ENCODE data around the gene TNFSF9.

Gene TNFSF9

GRCh38 chr19:6518145-6518911 is 12.5 kb upstream of the TNFSF9 start:
- TF ChIP-seq CTCF (IDR thresholded peaks at IDR 0.05; ENCODE audit: low read depth, low read length, missing control alignments): no peak

GRCh38 chr19:6519289-6519688 is 11.5 kb upstream of the TNFSF9 start:
- TF ChIP-seq CTCF (IDR thresholded peaks at IDR 0.05; ENCODE audit: low read depth, low read length, missing control alignments): no peak
- DNase-seq (ENCODE audit: low read depth): no peak
- H3K4me3 ChIP-seq (ENCODE audit: low read depth, low read length): no peak overlapping the region

More at GRCh38 chr19:6518145-6518911, 12.5 kb upstream of the TNFSF9 start:
- DNase-seq (ENCODE audit: low read depth): peak; percentile 71
- peak overlapping the region; percentile 76 for H3K4me3 ChIP-seq (ENCODE audit: low read depth, low read length)

- no peak for TF ChIP-seq CTCF (IDR thresholded peaks at IDR 0.05; ENCODE audit: low read depth, low read length, missing control alignments)
- peak; percentile 90 for DNase-seq (ENCODE audit: low read depth)
- H3K4me3 ChIP-seq (ENCODE audit: low read depth, low read length): peak overlapping the region; percentile 28
Observed at GRCh38 chr19:6521718-6522646, 8.8 kb upstream of the TNFSF9 start.

- TF ChIP-seq CTCF (IDR thresholded peaks at IDR 0.05; ENCODE audit: low read depth, low read length, missing control alignments): no peak
- DNase-seq (ENCODE audit: low read depth): no peak
- H3K4me3 ChIP-seq (ENCODE audit: low read depth, low read length): peak overlapping the region; percentile 28; the same call in 1 of the 2 replicates
Observed at GRCh38 chr19:6522712-6523111, 8.1 kb upstream of the TNFSF9 start.

GRCh38 chr19:6524311-6524710 is 6.5 kb upstream of the TNFSF9 start:
- no peak overlapping the region for H3K4me3 ChIP-seq (ENCODE audit: low read depth, low read length)
- no peak for DNase-seq (ENCODE audit: low read depth)
- no peak for TF ChIP-seq CTCF (IDR thresholded peaks at IDR 0.05; ENCODE audit: low read depth, low read length, missing control alignments)

- no peak for TF ChIP-seq CTCF (IDR thresholded peaks at IDR 0.05; ENCODE audit: low read depth, low read length, missing control alignments)
- peak; percentile 86 for DNase-seq (ENCODE audit: low read depth)
- H3K4me3 ChIP-seq (ENCODE audit: low read depth, low read length): peak overlapping the region; percentile 5; the same call in 1 of the 2 replicates
Observed at GRCh38 chr19:6527893-6528543, 2.8 kb upstream of the TNFSF9 start.
